GM21825 (cell line): ENCODE data around the gene YPEL1.

Experiments
- ATAC-seq: cut with Tn5 transposase; IDR thresholded peaks from one replicate; pipeline ENCODE4 v1.9.1; 2021; ENCODE audit warnings: mild to moderate bottlenecking, moderate library complexity; ENCODE audit not compliant: unreplicated experiment

The YPEL1 gene

DNA sequence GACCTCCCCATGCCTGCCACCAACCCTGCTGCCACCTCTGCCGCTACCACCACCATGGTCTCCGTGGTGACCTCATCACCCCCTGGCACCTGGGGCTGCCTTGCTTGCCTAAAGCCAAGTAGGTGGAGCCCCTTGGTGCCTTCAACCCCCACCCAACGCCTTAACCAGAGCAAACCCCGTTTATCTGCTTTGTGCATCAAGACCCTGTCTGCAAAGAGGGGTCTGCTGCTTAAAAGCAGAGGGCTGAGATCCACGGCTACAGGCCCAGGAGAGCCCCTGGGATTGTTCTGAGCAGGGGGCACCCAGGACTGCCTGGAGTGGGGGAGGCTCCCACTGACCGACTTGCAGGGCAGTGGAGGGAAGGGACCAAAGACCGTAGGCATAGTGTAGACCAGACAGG lies 74.7 kb downstream of the YPEL1 start:
- ATAC-seq = no peak

DNA sequence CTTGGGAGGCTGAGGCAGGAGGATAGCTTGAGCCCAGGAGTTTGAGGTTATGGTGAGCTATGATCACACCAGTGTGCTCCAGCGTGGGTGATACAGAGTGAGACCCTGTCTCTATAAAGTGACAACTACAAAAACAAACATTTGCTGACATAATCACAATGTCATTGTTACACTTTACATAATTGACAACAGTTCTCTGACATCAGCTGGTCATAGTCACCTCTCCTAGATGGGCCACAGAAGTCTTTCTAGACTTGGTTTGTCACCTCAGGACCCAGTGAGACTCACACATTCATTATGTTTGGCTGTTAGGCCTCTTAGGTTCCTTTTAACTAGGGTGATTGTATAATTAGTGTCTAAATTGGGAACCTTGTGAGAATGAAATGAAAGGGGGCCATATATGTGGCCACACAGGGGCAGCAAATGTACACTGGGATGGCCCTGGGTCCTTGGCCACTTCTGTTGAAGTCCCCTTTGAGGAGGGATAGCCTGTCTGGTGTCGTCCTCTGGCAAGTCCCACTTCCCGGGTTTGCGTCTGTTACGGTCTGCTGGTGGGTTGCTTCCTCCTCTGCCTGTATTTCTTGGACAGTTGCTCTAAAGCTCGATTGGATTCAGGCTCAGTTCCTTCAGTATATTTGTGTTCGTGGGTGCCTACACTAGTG lies 75.6 kb downstream of the YPEL1 start:
- ATAC-seq = no peak

DNA sequence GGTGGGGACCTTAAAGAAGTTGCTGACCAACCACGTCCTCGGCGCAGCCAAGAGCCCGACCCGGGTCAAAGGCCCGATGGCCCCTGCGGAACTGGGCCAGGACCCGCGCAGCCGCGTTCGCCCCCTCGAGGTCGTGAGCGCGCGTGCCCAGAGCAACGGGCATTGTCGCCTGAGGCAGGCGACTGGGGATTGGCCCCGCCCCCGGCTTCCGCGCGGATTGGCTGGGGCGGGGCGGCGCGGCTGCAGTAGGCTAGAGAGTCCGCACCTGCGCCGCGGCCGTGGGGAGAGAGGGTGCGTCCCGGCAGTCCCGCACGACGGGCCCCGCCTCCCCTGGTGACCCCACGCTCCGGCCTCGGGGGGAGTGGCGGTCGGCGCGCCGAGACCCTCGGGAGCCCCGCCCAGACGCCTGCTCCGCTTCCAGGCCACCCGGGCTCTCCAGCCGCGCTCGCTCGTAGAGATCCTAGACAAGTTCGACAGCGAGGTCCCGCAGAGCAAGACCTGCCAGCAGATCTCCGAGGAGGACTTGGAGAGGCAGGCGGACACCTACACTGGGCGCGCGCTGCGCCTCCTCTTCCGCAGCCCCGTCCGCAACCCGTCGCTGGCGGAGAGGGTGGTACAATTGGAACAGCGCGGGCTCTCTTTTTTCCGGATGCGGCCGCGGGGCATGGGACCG lies 78.1 kb downstream of the YPEL1 start:
- ATAC-seq = peak; percentile 65

DNA sequence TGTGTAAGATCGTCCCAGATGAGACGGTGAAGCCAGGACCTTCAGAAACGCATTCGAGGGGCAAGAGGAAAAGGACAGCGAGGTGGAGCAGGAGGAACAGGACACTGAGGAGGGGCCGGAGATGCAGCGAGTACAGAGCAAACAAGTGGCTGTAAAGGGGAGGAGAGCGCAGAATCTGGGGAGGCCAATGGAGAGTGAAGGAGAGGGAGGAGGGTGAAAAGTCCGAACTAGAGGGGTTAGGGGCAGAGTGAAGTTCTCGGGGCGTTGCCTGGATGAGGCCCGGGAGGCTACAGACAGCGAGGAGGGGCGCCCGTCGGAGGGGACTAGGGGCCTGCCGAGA lies 78.6 kb downstream of the YPEL1 start:
- ATAC-seq = no peak

DNA sequence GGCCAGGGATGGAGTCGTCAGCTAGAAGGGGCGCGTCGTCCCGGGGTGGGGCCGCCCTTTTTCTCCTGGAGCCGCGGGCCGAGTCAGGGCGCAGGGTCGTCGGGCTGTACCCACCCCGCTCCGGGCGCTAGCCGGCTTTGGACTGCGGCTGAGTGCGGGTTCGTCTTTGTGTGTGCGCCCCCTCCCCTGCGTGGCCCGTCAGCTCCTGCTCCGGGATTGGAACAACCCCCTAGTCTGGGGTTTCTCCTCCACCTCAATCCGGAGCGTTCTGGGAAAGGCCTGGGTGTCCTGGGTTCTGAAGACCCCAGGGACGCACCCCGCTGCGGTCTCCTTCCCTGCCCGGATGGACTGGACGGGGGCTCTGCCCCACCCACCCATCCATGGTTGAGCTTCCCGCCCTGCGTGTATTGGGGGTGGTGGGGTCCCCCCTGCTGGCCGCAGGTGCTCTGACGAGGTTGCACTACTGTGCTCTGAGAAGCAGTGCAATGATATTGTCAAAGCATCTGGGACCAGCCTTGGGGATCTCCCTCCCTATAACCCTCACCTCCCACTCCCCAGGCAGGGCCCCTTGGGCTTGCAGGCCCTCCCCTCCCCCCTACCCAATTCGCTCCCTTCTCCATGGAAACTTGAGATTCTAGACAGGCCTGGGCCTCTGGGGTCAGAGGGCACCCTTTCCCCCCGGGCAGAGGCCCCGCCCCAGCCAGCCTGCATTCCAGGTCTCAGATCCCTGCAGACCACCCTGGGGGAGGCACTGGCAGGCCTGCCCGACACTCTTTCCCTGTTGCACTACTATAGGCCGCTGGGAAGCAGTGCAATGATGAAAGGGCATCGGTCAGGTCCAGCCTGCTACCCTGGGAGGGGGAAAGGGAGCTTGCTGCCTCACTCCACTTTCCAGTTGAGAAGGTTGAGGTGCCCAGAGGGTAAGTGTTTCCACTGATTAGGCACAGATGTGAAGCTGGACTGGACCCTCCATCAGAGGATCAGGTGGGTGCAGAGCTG lies 82.7 kb downstream of the YPEL1 start:
- ATAC-seq = no peak

DNA sequence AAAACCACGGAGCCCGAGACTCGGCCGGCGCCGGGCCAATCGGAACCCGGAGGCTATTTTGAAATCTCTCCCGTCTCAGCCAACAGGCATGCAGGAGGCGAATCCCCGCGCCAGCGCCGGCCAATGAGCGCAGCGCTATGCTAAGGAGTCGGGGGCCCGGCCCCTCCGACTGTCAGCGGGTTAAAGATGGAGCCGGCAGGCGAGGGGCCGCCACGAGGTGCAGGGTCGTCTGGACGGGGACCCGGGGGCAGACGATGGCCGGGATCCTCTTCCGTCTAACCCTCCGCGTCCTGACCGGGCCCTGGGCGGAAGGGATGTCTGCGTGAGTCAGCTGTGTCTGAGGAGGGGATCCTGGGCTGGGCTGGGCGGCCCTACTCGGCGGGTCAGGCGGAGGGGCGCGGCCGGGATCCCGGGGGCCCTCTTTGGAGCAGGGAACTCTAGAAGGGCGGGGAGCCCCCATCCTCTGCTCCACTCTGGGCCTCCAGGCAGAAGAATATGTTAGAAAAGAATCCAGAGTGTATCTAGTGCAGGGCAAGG lies 83.5 kb downstream of the YPEL1 start:
- peak; percentile 75 for ATAC-seq

DNA sequence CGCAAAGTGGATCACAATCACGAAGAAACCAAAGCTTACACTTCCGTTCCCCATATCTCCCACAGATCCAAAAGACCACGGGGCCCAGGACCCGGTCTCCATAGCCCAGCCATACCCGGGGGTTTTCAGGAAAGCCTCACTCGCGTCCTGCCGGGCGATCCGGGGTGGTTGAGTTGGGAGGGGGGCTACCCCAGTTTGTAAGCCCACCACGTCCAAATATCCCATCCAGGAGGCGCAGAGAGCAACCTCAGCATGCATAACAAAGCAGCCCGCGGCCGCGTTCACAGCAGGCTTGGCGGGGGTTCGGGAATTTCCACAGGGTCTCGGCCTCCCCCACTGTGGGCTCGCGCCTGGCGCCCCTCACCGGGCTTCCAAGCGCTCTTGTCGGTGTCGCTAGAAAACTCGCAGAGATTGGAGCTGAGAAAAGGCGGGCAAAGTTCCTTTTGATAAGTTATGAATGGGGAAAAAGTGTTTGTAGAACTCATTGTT lies 84.0 kb downstream of the YPEL1 start:
- ATAC-seq = peak; percentile 17

DNA sequence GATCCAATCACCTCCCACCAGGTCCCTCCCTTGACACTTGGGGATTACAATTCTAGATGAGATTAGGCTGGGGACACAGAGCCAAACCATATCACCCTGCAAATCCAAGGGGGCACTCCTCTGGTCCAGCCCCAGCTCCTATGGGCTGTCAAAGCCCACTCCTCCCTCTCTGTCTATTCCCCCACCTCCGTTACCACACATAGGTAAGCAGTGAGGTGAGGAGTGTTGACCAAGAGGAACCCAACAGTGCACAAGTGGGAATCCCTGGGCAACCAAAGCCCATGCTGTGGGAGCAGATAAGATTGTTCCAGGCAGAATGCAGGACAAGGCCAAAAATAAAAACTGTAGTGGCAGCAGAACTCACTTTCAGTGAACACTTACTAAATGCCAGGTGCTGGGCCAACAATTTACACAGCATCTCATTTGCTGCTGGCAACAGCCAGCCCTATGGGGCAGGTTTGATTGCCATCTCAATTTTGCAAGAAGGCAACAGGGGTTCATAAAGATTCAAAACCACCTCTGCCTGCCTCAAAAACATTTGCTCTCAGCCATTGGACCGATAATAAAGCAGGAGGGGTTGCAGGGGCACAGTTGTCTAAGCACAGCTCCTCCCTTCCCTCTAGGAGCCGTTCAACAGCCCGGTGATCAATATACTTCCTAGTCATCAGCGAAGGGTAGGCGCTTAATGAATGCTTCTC lies 84.6 kb downstream of the YPEL1 start:
- ATAC-seq = no peak

DNA sequence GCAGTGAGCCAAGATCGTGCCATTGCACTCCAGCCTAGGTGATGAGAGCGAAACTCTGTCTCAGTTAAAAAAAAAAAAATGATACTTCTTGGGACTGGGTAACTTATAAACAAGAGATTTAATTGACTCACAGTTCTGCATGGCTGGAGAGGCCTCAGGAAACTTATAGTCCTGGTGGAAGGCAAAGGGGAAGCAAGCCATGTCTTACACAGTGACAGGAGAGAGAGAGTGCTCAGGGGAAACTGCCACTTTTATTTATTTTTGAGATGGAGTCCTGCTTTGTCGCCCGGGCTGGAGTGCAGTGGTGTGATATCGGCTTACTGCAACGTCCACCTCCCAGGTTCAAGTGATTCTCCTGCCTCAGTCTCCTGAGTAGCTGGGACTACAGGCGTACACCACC lies 85.3 kb downstream of the YPEL1 start:
- ATAC-seq = no peak
